Loucy (cell line): ENCODE results near the gene PAM16.
A peak's percentile ranks its signal among the peaks of the same experiment; 100 is the strongest.

Experiments
- H2AFZ ChIP-seq: fragments of 200-600 bp; sonication (generic); 2 replicates; pipeline ENCODE4 v1.6.0; 2016; ENCODE audit warnings: antibody characterized with exemption, mild to moderate bottlenecking, low read length, moderate library complexity
- H3F3A ChIP-seq: fragments of 200-600 bp; 2 replicates; pipeline ENCODE4 v1.6.0; 2016; ENCODE audit warnings: antibody characterized with exemption, low read depth, mild to moderate bottlenecking
- H3K27me3 ChIP-seq: fragments of 200-600 bp; sonication (generic); 2 replicates; pipeline ENCODE4 v1.6.1; 2014; ENCODE audit warnings: low read length, mild to moderate bottlenecking; ENCODE audit not compliant: insufficient read depth, poor library complexity, severe bottlenecking
- H3K36me3 ChIP-seq: fragments of 200-600 bp; sonication (generic); 2 replicates; pipeline ENCODE4 v1.6.1; 2016; ENCODE audit warnings: low read length; ENCODE audit not compliant: insufficient read depth
- H3K4me1 ChIP-seq: fragments of 200-600 bp; sonication (generic); 2 replicates; pipeline ENCODE4 v1.5.1; 2014; ENCODE audit warnings: low read length, mild to moderate bottlenecking; ENCODE audit not compliant: insufficient read depth, poor library complexity, severe bottlenecking
- H3K4me2 ChIP-seq: fragments of 200-600 bp; sonication (generic); 2 replicates; pipeline ENCODE4 v1.6.0; 2014; ENCODE audit warnings: antibody characterized with exemption, low read length, low read depth, mild to moderate bottlenecking; ENCODE audit not compliant: poor library complexity, severe bottlenecking
- H3K4me3 ChIP-seq: fragments of 200-600 bp; sonication (generic); 2 replicates; pipeline ENCODE4 v1.5.1; 2014; ENCODE audit warnings: low read length, mild to moderate bottlenecking, mixed read lengths; ENCODE audit not compliant: poor library complexity, severe bottlenecking
- H3K79me2 ChIP-seq: fragments of 200-600 bp; sonication (generic); 2 replicates; pipeline ENCODE4 v1.6.1; 2014; ENCODE audit warnings: low read length; ENCODE audit not compliant: insufficient read depth
- H3K9ac ChIP-seq: fragments of 200-600 bp; sonication (generic); 2 replicates; pipeline ENCODE4 v1.6.0; 2014; ENCODE audit warnings: mild to moderate bottlenecking, low read depth, low read length, moderate library complexity; ENCODE audit not compliant: poor library complexity, severe bottlenecking
- H3K9me2 ChIP-seq: fragments of 200-600 bp; sonication (generic); replicated peaks from 2 replicates; pipeline ENCODE4 v1.6.1; 2016; ENCODE audit warnings: low read depth, low read length, mixed read lengths
- H3K9me3 ChIP-seq: fragments of 200-600 bp; sonication (generic); 2 replicates; pipeline ENCODE4 v1.6.1; 2014; ENCODE audit warnings: mild to moderate bottlenecking, antibody characterized with exemption, low read length, low read depth; ENCODE audit not compliant: insufficient read depth
- H4K20me1 ChIP-seq: fragments of 200-600 bp; sonication (generic); 2 replicates; pipeline ENCODE4 v1.6.0; 2014; ENCODE audit warnings: antibody characterized with exemption, low read length, mild to moderate bottlenecking; ENCODE audit not compliant: insufficient read depth, poor library complexity, severe bottlenecking
- CTCF ChIP-seq: fragments of 200-600 bp; sonication (generic); conservative IDR thresholded peaks from 2 replicates; pipeline ENCODE4 v1.5.1; 2014; ENCODE audit warnings: mild to moderate bottlenecking, antibody characterized with exemption, low read length
- EZH2phosphoT487 ChIP-seq: fragments of 200-600 bp; IDR thresholded peaks from 2 replicates; pipeline ENCODE4 v1.6.1; 2018; ENCODE audit warnings: antibody characterized with exemption, mild to moderate bottlenecking, moderate library complexity, borderline replicate concordance

The PAM16 gene

GRCh38 chr16:4330277-4330874 is 20.7 kb downstream of the PAM16 start:
- Histone ChIP-seq H2AFZ (no peak overlapping the region), H3K79me2 (no peaks in the 10 kb centered on the region)

GRCh38 chr16:4328782-4329775 is 22.0 kb downstream of the PAM16 start:
- H3K9me2 ChIP-seq, result no peaks in the 10 kb centered on the region
- H3K4me3 ChIP-seq, result no peak overlapping the region
- no peaks in the 10 kb centered on the region for H3K4me1 ChIP-seq
- H3K9ac ChIP-seq, result no peak overlapping the region
- no peaks in the 10 kb centered on the region for H3K36me3 ChIP-seq
- H3K9me3 ChIP-seq, result no peaks in the 10 kb centered on the region
- no peak overlapping the region for H3K4me2 ChIP-seq
- no peak for TF ChIP-seq EZH2phosphoT487
- no peak for TF ChIP-seq CTCF
- no peaks in the 10 kb centered on the region for H3K27me3 ChIP-seq
- H3F3A ChIP-seq, result no peaks in the 10 kb centered on the region
- no peaks in the 10 kb centered on the region for H3K79me2 ChIP-seq
- no peaks in the 10 kb centered on the region for H4K20me1 ChIP-seq
- no peak overlapping the region for H2AFZ ChIP-seq

More at GRCh38 chr16:4330277-4330874, 20.7 kb downstream of the PAM16 start:
- no peak overlapping the region for H3K4me2 ChIP-seq
- H3K4me3 ChIP-seq, result no peak overlapping the region
- H3F3A ChIP-seq, result no peaks in the 10 kb centered on the region
- no peaks in the 10 kb centered on the region for H3K36me3 ChIP-seq
- no peaks in the 10 kb centered on the region for H3K27me3 ChIP-seq
- H3K9me3 ChIP-seq, result no peaks in the 10 kb centered on the region
- TF ChIP-seq CTCF, result peak; percentile 64
- TF ChIP-seq EZH2phosphoT487, result no peak
- H4K20me1 ChIP-seq, result no peaks in the 10 kb centered on the region
- no peaks in the 10 kb centered on the region for H3K9me2 ChIP-seq
- no peaks in the 10 kb centered on the region for H3K4me1 ChIP-seq
- no peak overlapping the region for H3K9ac ChIP-seq

GRCh38 chr16:4328046-4328781 is 22.9 kb downstream of the PAM16 start:
- TF ChIP-seq EZH2phosphoT487 (no peak), CTCF (no peak)
- H3K4me3 ChIP-seq, result no peak overlapping the region

More at GRCh38 chr16:4328046-4328781, 22.9 kb downstream of the PAM16 start:
- Histone ChIP-seq H3F3A (no peaks in the 10 kb centered on the region), H3K79me2 (no peaks in the 10 kb centered on the region), H3K36me3 (no peaks in the 10 kb centered on the region), H3K9me2 (no peaks in the 10 kb centered on the region), H4K20me1 (no peaks in the 10 kb centered on the region), H3K4me2 (no peak overlapping the region), H3K9me3 (no peaks in the 10 kb centered on the region), H2AFZ (no peak overlapping the region), H3K27me3 (no peaks in the 10 kb centered on the region), H3K9ac (no peak overlapping the region), H3K4me1 (no peaks in the 10 kb centered on the region)
